PC-3 (cell line): ENCODE measurements around the gene LRRN4.

Experiments used
- EZH2 ChIP-seq: fragments of 300-600 bp; sonication (generic); IDR thresholded peaks from one replicate; pipeline ENCODE4 v1.6.1; 2017; ENCODE audit warnings: antibody characterized with exemption, mild to moderate bottlenecking, low read length; ENCODE audit not compliant: unreplicated experiment
- TF ChIP-seq, protein P1 (sequence below): fragments of 300-600 bp; sonication (generic); conservative IDR thresholded peaks from 2 replicates; pipeline ENCODE4 v1.5.1; 2017; ENCODE audit warnings: antibody characterized with exemption, low read depth, mild to moderate bottlenecking, low read length

DNA sequence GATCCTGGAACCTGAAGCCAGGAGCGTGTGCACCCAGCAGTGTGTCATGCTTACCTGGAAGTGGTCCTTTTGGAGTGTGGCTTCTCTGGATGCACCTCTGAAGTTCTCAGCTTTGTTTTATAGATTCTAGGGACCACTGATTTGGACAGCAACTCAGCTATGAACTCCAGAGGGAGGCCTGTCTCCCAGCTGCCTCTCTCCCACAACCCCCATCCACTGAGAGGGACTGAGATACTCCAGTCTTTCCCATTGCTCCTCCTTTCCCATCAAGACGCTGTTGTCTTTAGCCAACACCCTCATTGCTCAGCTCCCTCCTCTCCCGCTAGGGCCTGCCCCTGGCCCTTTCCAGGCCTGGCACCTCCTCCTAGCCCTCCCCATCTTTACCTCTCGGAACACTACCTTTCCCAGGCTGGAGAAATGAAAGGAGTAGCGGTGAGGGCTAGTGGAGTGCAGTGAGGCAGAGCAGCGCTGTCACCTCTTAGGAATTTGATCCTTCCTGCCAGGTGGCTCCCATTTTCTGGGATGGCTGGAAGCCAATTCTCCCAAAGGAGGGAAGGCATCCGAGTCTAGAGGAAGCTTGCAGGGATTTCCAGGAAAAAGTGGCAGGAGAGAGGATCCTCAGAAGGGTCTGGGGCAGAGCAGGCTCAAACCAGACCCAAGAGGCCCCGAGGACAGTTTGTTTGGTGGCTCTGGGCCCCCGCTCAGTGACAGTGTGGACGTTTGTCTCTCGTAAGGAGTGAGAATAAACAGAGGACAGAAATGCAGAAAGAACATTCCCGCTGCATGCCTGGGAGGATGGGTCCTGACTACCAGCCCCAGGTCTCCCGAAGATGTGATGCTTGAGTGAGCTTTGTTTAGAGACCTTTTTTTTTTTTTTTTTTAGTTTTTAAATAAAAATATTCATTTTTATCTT is at the start of gene LRRN4:
- no peak for TF ChIP-seq EZH2
- TF ChIP-seq, protein P1, sequence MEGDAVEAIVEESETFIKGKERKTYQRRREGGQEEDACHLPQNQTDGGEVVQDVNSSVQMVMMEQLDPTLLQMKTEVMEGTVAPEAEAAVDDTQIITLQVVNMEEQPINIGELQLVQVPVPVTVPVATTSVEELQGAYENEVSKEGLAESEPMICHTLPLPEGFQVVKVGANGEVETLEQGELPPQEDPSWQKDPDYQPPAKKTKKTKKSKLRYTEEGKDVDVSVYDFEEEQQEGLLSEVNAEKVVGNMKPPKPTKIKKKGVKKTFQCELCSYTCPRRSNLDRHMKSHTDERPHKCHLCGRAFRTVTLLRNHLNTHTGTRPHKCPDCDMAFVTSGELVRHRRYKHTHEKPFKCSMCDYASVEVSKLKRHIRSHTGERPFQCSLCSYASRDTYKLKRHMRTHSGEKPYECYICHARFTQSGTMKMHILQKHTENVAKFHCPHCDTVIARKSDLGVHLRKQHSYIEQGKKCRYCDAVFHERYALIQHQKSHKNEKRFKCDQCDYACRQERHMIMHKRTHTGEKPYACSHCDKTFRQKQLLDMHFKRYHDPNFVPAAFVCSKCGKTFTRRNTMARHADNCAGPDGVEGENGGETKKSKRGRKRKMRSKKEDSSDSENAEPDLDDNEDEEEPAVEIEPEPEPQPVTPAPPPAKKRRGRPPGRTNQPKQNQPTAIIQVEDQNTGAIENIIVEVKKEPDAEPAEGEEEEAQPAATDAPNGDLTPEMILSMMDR = no peak
